CD1c-positive myeloid dendritic cell (primary cell): Measurements from ENCODE around the gene AHDC1.

Experiments used
- DNase-seq: peaks from one replicate; pipeline ENCODE4 v3.0.0-alpha.2; 2016; ENCODE audit errors: extremely low spot score

Gene AHDC1

DNA sequence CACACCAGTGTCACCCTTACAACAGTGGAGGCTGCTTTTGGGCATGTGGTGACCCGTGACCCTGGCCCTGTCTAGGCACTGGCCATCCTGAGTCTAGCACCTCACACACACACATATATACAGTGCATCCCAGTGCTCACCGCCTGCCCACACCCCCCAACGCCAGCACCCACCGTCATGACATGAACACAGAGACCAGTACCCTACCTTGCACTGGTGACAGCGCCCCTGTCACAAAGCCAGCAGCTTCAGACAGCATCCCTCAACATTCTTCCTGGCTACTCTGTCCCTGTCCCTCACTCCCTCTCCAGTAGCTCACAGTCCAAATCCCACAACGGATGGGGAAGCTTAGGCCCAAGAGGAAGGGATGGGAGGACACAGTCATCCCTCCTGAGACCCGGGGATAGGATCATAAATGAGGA, 27.1 kb downstream of the AHDC1 start:
- DNase-seq = no peak

DNA sequence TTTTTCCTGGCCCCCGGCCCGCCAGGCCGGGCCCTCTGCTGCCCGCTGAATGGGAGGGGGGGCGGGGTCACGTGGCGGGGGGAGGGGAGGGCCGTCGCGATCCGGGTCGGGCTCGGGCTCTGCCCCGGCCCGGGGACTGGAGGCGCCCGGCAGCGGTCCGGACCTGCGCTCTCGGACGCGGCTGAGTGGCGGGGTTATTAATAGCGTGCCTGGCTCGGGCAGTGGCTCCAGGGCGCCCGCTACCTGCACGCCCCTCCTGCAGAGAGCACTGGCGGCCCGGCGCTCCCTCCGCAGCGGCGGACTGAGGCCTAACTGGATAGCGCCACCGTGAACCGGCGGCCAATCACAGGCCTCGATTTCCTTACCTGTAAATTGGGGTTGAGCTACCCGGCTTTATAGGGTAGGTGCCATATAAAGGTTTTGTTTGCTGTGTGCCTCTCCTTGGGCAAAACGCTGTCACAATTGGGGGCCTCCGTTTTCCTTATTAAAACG, 28.1 kb downstream of the AHDC1 start:
- DNase-seq = no peak

GRCh38 chr1:27574871-27575831, 28.8 kb downstream of the AHDC1 start:
- no peak for DNase-seq

- no peak for DNase-seq
Measured at GRCh38 chr1:27574001-27574781, 29.8 kb downstream of the AHDC1 start.

DNA sequence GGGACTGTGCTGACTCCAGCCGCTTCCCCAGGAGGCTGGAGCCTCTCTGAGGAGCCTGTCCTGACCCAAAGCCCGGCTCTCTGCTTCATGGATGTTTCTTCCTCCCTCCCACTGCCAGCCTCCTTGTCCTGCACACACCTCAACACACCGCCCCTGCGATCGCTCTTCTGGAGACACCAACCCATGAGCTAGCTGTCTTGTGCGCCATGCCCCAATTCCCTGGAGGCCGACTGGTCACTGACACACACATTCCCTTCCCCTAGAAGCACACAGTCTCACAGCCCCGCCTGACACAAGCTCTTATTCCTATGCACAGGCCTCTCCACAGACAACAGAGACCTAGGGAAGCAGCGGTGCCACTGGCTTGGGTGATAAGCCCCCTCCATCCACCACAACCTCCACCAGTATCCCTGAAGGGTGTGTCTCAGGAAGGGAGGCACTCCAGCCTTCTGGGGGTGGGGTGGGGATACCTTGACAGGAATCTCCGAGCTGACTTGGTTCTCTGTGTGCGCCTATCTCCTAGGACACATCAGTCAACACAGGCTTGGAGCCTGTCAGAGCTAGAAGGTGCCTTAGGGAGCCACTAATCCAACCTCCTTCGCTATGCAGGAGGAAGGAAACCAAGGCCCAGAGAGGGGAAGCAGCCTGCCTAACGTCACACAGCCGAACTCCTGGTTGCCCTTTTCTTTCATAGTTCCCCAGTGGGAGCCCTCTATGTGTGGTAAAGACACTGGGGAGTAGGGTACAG, 31.1 kb downstream of the AHDC1 start:
- DNase-seq = no peak

GRCh38 chr1:27572019-27572678, 31.8 kb downstream of the AHDC1 start:
- no peak for DNase-seq

DNA sequence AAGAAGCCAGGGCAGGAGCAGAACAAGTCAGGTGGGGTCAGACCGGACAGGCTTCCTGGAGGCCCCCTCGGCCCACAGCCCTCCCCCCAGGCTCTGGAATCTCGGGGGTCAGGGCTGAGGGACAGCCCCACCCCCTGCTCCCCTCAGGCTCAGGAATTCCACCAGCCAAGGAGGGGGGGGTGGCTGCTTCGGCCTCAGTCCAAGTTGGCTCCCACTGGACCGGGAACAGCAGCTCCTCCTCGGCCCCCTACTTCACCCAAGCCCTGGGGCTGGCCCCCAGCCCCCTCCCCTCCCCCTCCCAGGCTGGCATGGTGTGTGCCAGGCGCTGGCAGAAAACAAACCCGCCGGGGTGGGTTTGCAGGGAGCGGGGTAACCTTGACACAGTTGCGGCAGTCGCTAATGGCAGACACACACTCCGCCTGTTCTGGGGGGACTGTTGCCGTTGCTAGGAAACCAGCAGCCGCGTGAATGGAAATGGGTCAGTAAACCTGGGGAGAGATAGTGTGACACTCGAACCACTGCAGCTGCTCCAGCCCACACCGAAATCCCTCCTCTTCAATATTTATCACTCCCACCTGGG, 32.4 kb downstream of the AHDC1 start:
- DNase-seq = no peak

DNA sequence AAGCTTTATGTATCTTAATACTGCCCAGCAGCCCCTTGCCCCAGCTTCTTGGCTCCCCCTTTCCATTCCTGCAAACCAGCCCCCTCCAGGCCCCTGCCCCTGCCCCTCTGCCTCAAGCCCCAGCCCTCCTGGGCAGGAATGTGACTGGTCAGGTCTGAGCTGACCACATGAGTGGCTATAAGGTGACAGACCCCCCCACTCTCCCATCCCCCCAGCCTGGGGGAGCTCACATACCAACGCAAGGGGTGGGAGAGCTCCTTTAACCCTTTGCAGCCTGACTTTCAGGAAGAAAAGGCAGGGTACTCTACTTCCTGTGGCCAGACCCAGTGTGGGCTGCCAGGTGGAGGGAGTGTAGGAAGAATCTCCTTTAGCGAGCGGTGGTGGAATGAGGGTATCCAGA, 33.2 kb downstream of the AHDC1 start:
- no peak for DNase-seq

- DNase-seq = no peak
Measured at GRCh38 chr1:27570356-27570755, 33.6 kb downstream of the AHDC1 start.

- DNase-seq = no peak
Measured at GRCh38 chr1:27569506-27570291, 34.2 kb downstream of the AHDC1 start.

DNA sequence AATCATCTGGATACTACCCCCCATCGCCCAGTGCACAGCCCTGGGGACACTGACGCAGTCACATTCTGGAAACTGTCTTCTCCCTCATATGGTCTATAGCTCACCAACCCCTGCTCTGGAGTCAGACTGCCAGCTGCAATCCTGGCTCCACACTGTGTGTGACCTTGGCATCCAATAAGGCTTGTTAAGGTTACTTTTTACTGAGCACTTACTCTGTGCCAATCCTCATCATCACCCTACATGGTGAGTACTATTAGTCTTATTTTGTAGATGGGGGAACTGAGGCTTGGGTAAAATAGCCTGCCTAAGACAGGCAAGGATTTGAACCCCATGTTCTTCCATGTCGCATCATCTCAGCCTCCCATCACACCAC, 34.9 kb downstream of the AHDC1 start:
- DNase-seq = peak; percentile 8

GRCh38 chr1:27568300-27569087, 35.5 kb downstream of the AHDC1 start:
- DNase-seq = peak; percentile 92

- no peak for DNase-seq
Measured at GRCh38 chr1:27567971-27568299, 36.0 kb downstream of the AHDC1 start.

GRCh38 chr1:27567146-27567526, 36.8 kb downstream of the AHDC1 start:
- no peak for DNase-seq

DNA sequence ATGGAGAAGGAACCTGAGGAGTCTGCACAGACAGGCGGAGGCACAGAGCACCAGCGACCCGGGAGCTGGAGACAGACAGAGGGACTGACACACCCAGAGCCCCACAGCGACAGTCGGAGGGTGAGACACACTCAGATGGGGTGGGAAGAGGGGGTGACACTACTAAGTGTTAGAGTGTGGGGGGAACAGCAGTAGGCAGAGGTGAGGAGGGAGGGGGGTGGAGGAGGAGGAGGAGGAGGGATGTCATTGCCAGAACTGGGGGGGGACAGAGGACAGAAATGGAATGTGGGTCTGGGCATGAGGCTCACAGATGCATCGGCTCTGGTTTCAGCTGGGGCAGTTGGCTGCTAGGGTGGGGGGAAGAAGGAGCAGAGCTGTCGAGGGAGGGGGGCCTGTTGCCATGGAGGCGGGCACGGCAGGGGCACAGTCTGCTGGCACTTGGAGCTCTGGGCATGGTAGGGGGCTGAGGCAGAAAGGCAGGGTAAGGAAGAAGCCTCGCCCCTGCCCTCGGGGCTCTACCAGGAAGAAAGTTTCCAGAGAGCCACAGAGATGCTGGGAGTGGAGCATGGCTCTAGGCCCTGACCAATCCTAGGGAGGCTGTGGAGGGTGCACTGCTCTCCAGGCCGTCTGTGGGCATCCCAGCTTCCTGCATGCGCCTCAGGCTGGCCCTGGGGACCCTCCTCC, 37.3 kb downstream of the AHDC1 start:
- no peak for DNase-seq

DNA sequence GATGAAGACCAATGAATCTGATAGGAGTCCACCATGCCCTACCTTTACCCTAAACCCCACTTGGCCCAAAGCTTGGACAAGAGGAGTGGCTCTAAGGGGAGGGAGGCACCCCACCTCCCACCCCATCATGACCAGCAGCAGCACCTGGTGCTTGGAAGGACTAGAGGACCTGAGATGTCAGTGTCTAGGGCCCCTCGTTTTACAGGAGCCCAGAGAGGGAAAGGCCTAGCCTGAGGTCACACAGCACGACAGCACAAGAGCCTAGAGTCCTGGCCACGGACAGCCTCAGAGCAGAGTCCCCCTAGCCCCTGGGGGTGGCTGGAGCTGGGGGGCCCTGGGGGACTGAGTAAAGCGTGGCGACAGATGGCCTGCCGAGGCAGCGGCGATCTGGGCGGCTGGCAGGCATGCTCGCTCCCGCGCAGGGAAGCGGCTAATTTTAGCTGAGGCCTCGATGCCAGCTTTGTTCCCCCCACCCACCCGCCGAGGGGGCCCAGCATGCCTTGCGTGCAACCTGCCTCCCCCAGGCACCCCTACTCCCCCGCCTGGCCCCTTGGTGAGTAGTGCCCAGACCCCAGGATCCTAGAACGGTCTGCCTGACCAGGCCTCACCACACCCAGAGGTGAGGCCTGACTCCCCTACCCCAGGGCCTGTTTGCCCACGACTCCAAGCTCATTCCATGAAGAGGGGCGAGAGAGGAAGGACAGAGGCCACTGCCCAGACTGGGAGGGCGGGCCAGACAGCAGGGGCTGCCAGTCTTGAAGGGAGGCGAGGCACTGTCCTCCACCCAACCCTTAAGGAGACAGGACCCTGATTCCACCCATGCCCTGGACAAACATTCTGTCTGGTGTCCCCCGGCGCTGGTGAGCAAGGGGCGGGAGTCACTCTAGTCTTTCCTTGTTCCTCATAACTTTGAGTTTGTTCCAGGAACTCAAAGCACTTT, 39.0 kb downstream of the AHDC1 start:
- peak; percentile 10 for DNase-seq

- DNase-seq = peak; percentile 69
Measured at GRCh38 chr1:27563591-27564471, 40.1 kb downstream of the AHDC1 start.
